Measurements from ENCODE around the gene RTP2. TPM values are rescaled to one million over a fixed set of nuclear protein-coding genes. Genes with fewer than 3 reads are reported as not detected.

RTP2 gene
- polyA plus RNA-seq, 3 donors from 2014 or later: not detected

GRCh38 chr3:187717572-187717971, 15.2 kb upstream of the RTP2 start:
- H3K4me1 Mint-ChIP-seq: peaks cover 1 to 11% of the 10 kb centered on the region in 2 donors
- H3K27me3 Mint-ChIP-seq (ENCODE audit: low read depth in 3 of 3): peaks cover 0 to 7% (median 0%) of the 10 kb centered on the region in 3 donors
- no peak overlapping the region for H3K4me3 Mint-ChIP-seq
- peaks cover 9 to 14% (median 12%) of the 10 kb centered on the region in 3 donors for H3K36me3 Mint-ChIP-seq
- no peak overlapping the region for H3K27ac Mint-ChIP-seq
- no peak for DNase-seq
- H3K9me3 Mint-ChIP-seq: no peaks in the 10 kb centered on the region

- Mint-ChIP-seq H3K27me3 (ENCODE audit: low read depth in 3 of 3) (peaks cover 0 to 7% (median 0%) of the 10 kb centered on the region in 3 donors), H3K9me3 (no peaks in the 10 kb centered on the region), H3K4me3 (no peak overlapping the region), H3K27ac (no peak overlapping the region), H3K4me1 (peaks cover 1 to 11% of the 10 kb centered on the region in 2 donors), H3K36me3 (no peaks in the 10 kb centered on the region)
- peak; percentile 56 to 69 (median 60) for DNase-seq
These were observed 12.1 kb upstream of the RTP2 start for GRCh38 chr3:187714404-187714979.

- peaks cover 0 to 7% (median 0%) of the 10 kb centered on the region in 3 donors for H3K27me3 Mint-ChIP-seq (ENCODE audit: low read depth in 3 of 3)
- peak; percentile 25 to 42 (median 26) for DNase-seq
- H3K27ac Mint-ChIP-seq: peak overlapping the region in 2 of 6 donors; percentile 17 to 26
- H3K9me3 Mint-ChIP-seq: no peaks in the 10 kb centered on the region
- peak overlapping the region in 1 of 5 donors; percentile 36 for H3K4me3 Mint-ChIP-seq
- no peaks in the 10 kb centered on the region for H3K36me3 Mint-ChIP-seq
- H3K4me1 Mint-ChIP-seq: peaks cover 1 to 11% of the 10 kb centered on the region in 2 donors
These were observed 11.1 kb upstream of the RTP2 start for GRCh38 chr3:187713504-187713903.

- peaks cover 0 to 1% (median 0%) of the 10 kb centered on the region in 3 donors for H3K27me3 Mint-ChIP-seq (ENCODE audit: low read depth in 3 of 3)
- no peak overlapping the region for H3K4me3 Mint-ChIP-seq
- H3K27ac Mint-ChIP-seq: no peak overlapping the region
- no peaks in the 10 kb centered on the region for H3K9me3 Mint-ChIP-seq
- peaks cover 1 to 5% of the 10 kb centered on the region in 2 donors for H3K4me1 Mint-ChIP-seq
- no peak for DNase-seq
- no peaks in the 10 kb centered on the region for H3K36me3 Mint-ChIP-seq
These were observed 6.8 kb upstream of the RTP2 start for GRCh38 chr3:187709155-187709554.

- Mint-ChIP-seq H3K27ac (no peak overlapping the region), H3K36me3 (no peaks in the 10 kb centered on the region), H3K27me3 (ENCODE audit: low read depth in 3 of 3) (peaks cover 0 to 1% (median 0%) of the 10 kb centered on the region in 3 donors), H3K4me3 (no peak overlapping the region), H3K9me3 (no peaks in the 10 kb centered on the region), H3K4me1 (peaks cover under 1 to 1% of the 10 kb centered on the region in 2 donors)
- DNase-seq: no peak
These were observed 6.3 kb upstream of the RTP2 start for GRCh38 chr3:187708696-187709095.

- Mint-ChIP-seq H3K4me3 (no peak overlapping the region), H3K27ac (no peak overlapping the region)
These were observed 4.6 kb upstream of the RTP2 start for GRCh38 chr3:187706971-187707370.

GRCh38 chr3:187705164-187705563, 2.8 kb upstream of the RTP2 start:
- Mint-ChIP-seq H3K9me3 (no peaks in the 10 kb centered on the region), H3K4me1 (no peaks in the 10 kb centered on the region), H3K4me3 (no peak overlapping the region), H3K36me3 (no peaks in the 10 kb centered on the region), H3K27ac (no peak overlapping the region), H3K27me3 (ENCODE audit: low read depth in 3 of 3) (peaks cover 0 to 3% (median 1%) of the 10 kb centered on the region in 3 donors)
- no peak for DNase-seq

More at GRCh38 chr3:187706971-187707370, 4.6 kb upstream of the RTP2 start:
- no peak for DNase-seq
- Mint-ChIP-seq H3K27me3 (ENCODE audit: low read depth in 3 of 3) (peaks cover 0 to 1% (median 0%) of the 10 kb centered on the region in 3 donors), H3K4me1 (no peaks in the 10 kb centered on the region), H3K9me3 (no peaks in the 10 kb centered on the region), H3K36me3 (no peaks in the 10 kb centered on the region)

GRCh38 chr3:187700249-187700648, 2.1 kb downstream of the RTP2 start:
- Mint-ChIP-seq H3K36me3 (no peaks in the 10 kb centered on the region), H3K27me3 (ENCODE audit: low read depth in 3 of 3) (peaks cover 2 to 6% (median 3%) of the 10 kb centered on the region in 3 donors), H3K4me1 (no peaks in the 10 kb centered on the region), H3K9me3 (no peaks in the 10 kb centered on the region), H3K4me3 (no peak overlapping the region), H3K27ac (no peak overlapping the region)
- no peak for DNase-seq

GRCh38 chr3:187698499-187699399, 3.6 kb downstream of the RTP2 start:
- Mint-ChIP-seq H3K27ac (no peak overlapping the region), H3K36me3 (no peaks in the 10 kb centered on the region), H3K27me3 (ENCODE audit: low read depth in 3 of 3) (peaks cover 2 to 8% (median 5%) of the 10 kb centered on the region in 3 donors), H3K4me1 (no peaks in the 10 kb centered on the region), H3K9me3 (no peaks in the 10 kb centered on the region), H3K4me3 (no peak overlapping the region)
- DNase-seq: no peak

GRCh38 chr3:187696021-187696420, 6.3 kb downstream of the RTP2 start:
- no peaks in the 10 kb centered on the region for H3K4me1 Mint-ChIP-seq
- DNase-seq: no peak
- no peak overlapping the region for H3K4me3 Mint-ChIP-seq
- H3K9me3 Mint-ChIP-seq: no peaks in the 10 kb centered on the region
- no peaks in the 10 kb centered on the region for H3K36me3 Mint-ChIP-seq
- H3K27ac Mint-ChIP-seq: no peak overlapping the region
- peaks cover 2 to 13% (median 7%) of the 10 kb centered on the region in 3 donors for H3K27me3 Mint-ChIP-seq (ENCODE audit: low read depth in 3 of 3)

- H3K4me3 Mint-ChIP-seq: no peak overlapping the region
These were observed 6.9 kb downstream of the RTP2 start for GRCh38 chr3:187695449-187695848.

GRCh38 chr3:187694801-187695200, 7.6 kb downstream of the RTP2 start:
- Mint-ChIP-seq H3K9me3 (no peaks in the 10 kb centered on the region), H3K4me3 (no peak overlapping the region), H3K36me3 (no peaks in the 10 kb centered on the region), H3K27me3 (ENCODE audit: low read depth in 3 of 3) (peaks cover 2 to 10% (median 7%) of the 10 kb centered on the region in 3 donors), H3K27ac (no peak overlapping the region), H3K4me1 (no peaks in the 10 kb centered on the region)
- DNase-seq: no peak

More at GRCh38 chr3:187695449-187695848, 6.9 kb downstream of the RTP2 start:
- Mint-ChIP-seq H3K4me1 (no peaks in the 10 kb centered on the region), H3K27me3 (ENCODE audit: low read depth in 3 of 3) (peaks cover 2 to 10% (median 7%) of the 10 kb centered on the region in 3 donors), H3K9me3 (no peaks in the 10 kb centered on the region), H3K27ac (no peak overlapping the region), H3K36me3 (no peaks in the 10 kb centered on the region)
- DNase-seq: no peak

- Mint-ChIP-seq H3K4me1 (no peaks in the 10 kb centered on the region), H3K9me3 (no peaks in the 10 kb centered on the region), H3K36me3 (no peaks in the 10 kb centered on the region), H3K27ac (no peak overlapping the region), H3K4me3 (no peak overlapping the region), H3K27me3 (ENCODE audit: low read depth in 3 of 3) (peaks cover 0 to 10% (median 7%) of the 10 kb centered on the region in 3 donors)
- DNase-seq: no peak
These were observed 8.9 kb downstream of the RTP2 start for GRCh38 chr3:187693431-187693830.

GRCh38 chr3:187689984-187690383, 12.4 kb downstream of the RTP2 start:
- no peak overlapping the region for H3K27ac Mint-ChIP-seq
- H3K4me1 Mint-ChIP-seq: no peaks in the 10 kb centered on the region
- H3K9me3 Mint-ChIP-seq: peaks cover 3 to 14% (median 7%) of the 10 kb centered on the region in 6 donors
- no peak overlapping the region for H3K4me3 Mint-ChIP-seq
- H3K36me3 Mint-ChIP-seq: no peaks in the 10 kb centered on the region
- peaks cover 0 to 12% (median 8%) of the 10 kb centered on the region in 3 donors for H3K27me3 Mint-ChIP-seq (ENCODE audit: low read depth in 3 of 3)
- DNase-seq: no peak

All from immature natural killer cell (primary cell).